Natural killer cell (primary cell): ENCODE measurements around the gene DRC3. TPM values are rescaled to one million over a fixed set of nuclear protein-coding genes. Genes with fewer than 3 reads are reported as not detected.

Source experiments
- ATAC-seq, 3 donors: fragments of 150-1000 bp in 2 of 3; fragments of 200-7000 bp in 1 of 3; cut with Tn5 transposase; 1 replicate in 1 of 3; 2 replicates in 2 of 3; pipeline ENCODE4 v1.10.0; 2021; ENCODE audit warnings: mild to moderate bottlenecking in 2 of 3, moderate library complexity in 2 of 3
- DNase-seq, 2 donors: peaks; one replicate each; pipeline versions ENCODE4 v3.0.0 to v3.0.0-alpha.2; 2013 to 2021; ENCODE audit warnings: mixed read lengths in 1 of 2
- H3K27ac ChIP-seq: one replicate; pipeline ENCODE4 v1.5.1; 2013; ENCODE audit warnings: mild to moderate bottlenecking, low read length
- H3K27me3 ChIP-seq: one replicate; pipeline ENCODE4 v1.6.1; 2013; ENCODE audit warnings: low read length; ENCODE audit not compliant: control insufficient read depth, insufficient read depth
- H3K36me3 ChIP-seq: one replicate; pipeline ENCODE4 v1.6.1; 2013; ENCODE audit warnings: low read length; ENCODE audit not compliant: control insufficient read depth, insufficient read depth
- H3K4me1 ChIP-seq: one replicate; pipeline ENCODE4 v1.6.1; 2013; ENCODE audit warnings: low read length; ENCODE audit not compliant: control insufficient read depth, insufficient read depth
- H3K4me3 ChIP-seq: one replicate; pipeline ENCODE4 v1.5.1; 2013; ENCODE audit warnings: low read length
- H3K9me3 ChIP-seq: one replicate; pipeline ENCODE4 v1.6.1; 2013; ENCODE audit warnings: low read length; ENCODE audit not compliant: control insufficient read depth, insufficient read depth
- H3K27ac Mint-ChIP-seq, 2 donors: one replicate each; pipeline ENCODE4 v1.8.0; 2022; ENCODE audit warnings: mild to moderate bottlenecking in 2 of 2, mixed read lengths in 2 of 2, moderate library complexity in 1 of 2
- H3K27me3 Mint-ChIP-seq, 2 donors: one replicate each; pipeline ENCODE4 v1.8.0; 2022; ENCODE audit warnings: low read depth in 2 of 2, mixed read lengths in 2 of 2
- H3K36me3 Mint-ChIP-seq: one replicate; pipeline ENCODE4 v1.8.0; 2022; ENCODE audit warnings: mixed read lengths
- H3K4me1 Mint-ChIP-seq, 2 donors: one replicate each; pipeline ENCODE4 v1.8.0; 2022; ENCODE audit warnings: mixed read lengths in 2 of 2
- H3K4me3 Mint-ChIP-seq: one replicate; pipeline ENCODE4 v1.8.0; 2022; ENCODE audit warnings: mild to moderate bottlenecking, moderate library complexity, mixed read lengths
- H3K9me3 Mint-ChIP-seq, 2 donors: one replicate each; pipeline ENCODE4 v1.8.0; 2022; ENCODE audit warnings: mixed read lengths in 2 of 2
- CTCF ChIP-seq: fragments of 200-600 bp; IDR thresholded peaks from one replicate; pipeline ENCODE4 v1.8.0; 2022; ENCODE audit warnings: antibody characterized with exemption
- WGBS: methylation state at CpG from one replicate; pipeline ENCODE4 v1.1.7; 2013; ENCODE audit warnings: missing lambda C conversion rate; ENCODE audit not compliant: insufficient coverage; 5-methylcytosine and 5-hydroxymethylcytosine counted together
- intact Hi-C: fragments of 100-400 bp; cut with micrococcal nuclease; formaldehyde crosslinking; loops from one replicate; pipeline ENCODE4 v1.14.2; 2022
- total RNA-seq, 4 donors: library from RNA; stranded (reverse); fragments of 120-200 nt in 1 of 4; gene quantifications; one replicate each; pipeline versions ENCODE4 v1.2.3 to v1.2.4, GENCODE V29; 2013 to 2022

Gene DRC3
- total RNA-seq, 3 donors from 2014 or later (not counting 1 experiment from before 2014, with no cell fraction given) = 0.26 to 0.78 TPM; not detected in 1

DNA sequence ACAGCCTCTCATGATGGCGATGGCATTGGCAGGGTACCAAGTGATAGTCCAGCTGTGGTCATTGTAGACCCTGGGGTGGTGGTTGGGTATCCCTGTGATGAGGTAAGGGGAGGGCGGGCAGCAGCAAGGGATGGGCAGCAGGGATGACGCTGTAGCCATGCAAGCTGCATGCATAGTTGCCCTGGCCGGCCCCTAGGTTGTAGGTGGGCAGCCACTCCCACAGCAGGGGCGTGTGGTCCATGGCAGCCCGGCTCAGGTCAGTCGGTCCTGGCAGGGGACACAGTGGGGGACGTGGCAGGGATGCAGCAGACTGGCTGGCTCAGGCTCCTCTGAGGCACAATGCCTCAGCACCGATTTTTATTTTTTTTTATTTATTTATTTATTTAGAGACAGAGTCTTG is 8.7 kb downstream of the DRC3 start:
- no peaks in the 10 kb centered on the region for H3K36me3 ChIP-seq
- H3K27me3 Mint-ChIP-seq = no peaks in the 10 kb centered on the region
- no peaks in the 10 kb centered on the region for H3K4me1 ChIP-seq
- no peaks in the 10 kb centered on the region for H3K36me3 Mint-ChIP-seq
- DNase-seq = no peak
- no peaks in the 10 kb centered on the region for H3K27me3 ChIP-seq
- 92% methylated on average over 8 of the region's 9 CpGs for WGBS
- no peak for ATAC-seq
- no peak overlapping the region for H3K4me3 ChIP-seq
- no peak overlapping the region for H3K27ac Mint-ChIP-seq
- no peak for TF ChIP-seq CTCF
- no peaks in the 10 kb centered on the region for H3K4me1 Mint-ChIP-seq
- intact Hi-C loops = no loop called here
- H3K9me3 ChIP-seq = no peaks in the 10 kb centered on the region
- no peak overlapping the region for H3K4me3 Mint-ChIP-seq
- no peak overlapping the region for H3K27ac ChIP-seq
- H3K9me3 Mint-ChIP-seq = no peaks in the 10 kb centered on the region

- H3K4me3 ChIP-seq = no peak overlapping the region
- no peak for DNase-seq
- H3K4me3 Mint-ChIP-seq = no peak overlapping the region
- H3K9me3 ChIP-seq = no peaks in the 10 kb centered on the region
- ATAC-seq = no peak
- H3K27me3 ChIP-seq = no peaks in the 10 kb centered on the region
- H3K27me3 Mint-ChIP-seq = no peaks in the 10 kb centered on the region
- no peaks in the 10 kb centered on the region for H3K4me1 Mint-ChIP-seq
- H3K27ac ChIP-seq = no peak overlapping the region
- no peak overlapping the region for H3K27ac Mint-ChIP-seq
- intact Hi-C loops = no loop called here
- WGBS = 91% methylated on average over 8 of the region's 9 CpGs
- H3K9me3 Mint-ChIP-seq = no peaks in the 10 kb centered on the region
- TF ChIP-seq CTCF = no peak
- no peaks in the 10 kb centered on the region for H3K36me3 ChIP-seq
- H3K4me1 ChIP-seq = no peaks in the 10 kb centered on the region
- no peaks in the 10 kb centered on the region for H3K36me3 Mint-ChIP-seq
Measured at GRCh38 chr17:17982801-17983200, 10.1 kb downstream of the DRC3 start.

- 94% methylated on average over 6 of the region's 6 CpGs for WGBS
- ATAC-seq (no peak), DNase-seq (no peak)
- Mint-ChIP-seq H3K36me3 (no peaks in the 10 kb centered on the region), H3K27me3 (no peaks in the 10 kb centered on the region), H3K4me3 (no peak overlapping the region), H3K4me1 (no peaks in the 10 kb centered on the region), H3K27ac (no peak overlapping the region), H3K9me3 (no peaks in the 10 kb centered on the region)
- TF ChIP-seq CTCF = no peak
- intact Hi-C loops = no loop called here
- no peaks in the 10 kb centered on the region for H3K36me3 ChIP-seq
- H3K27ac ChIP-seq = no peak overlapping the region
- H3K4me1 ChIP-seq = no peaks in the 10 kb centered on the region
- no peak overlapping the region for H3K4me3 ChIP-seq
- no peaks in the 10 kb centered on the region for H3K27me3 ChIP-seq
- no peaks in the 10 kb centered on the region for H3K9me3 ChIP-seq
Measured at GRCh38 chr17:17983376-17983775, 10.7 kb downstream of the DRC3 start.

- no peaks in the 10 kb centered on the region for H3K4me1 Mint-ChIP-seq
- intact Hi-C loops = no loop called here
- no peaks in the 10 kb centered on the region for H3K27me3 Mint-ChIP-seq
- Histone ChIP-seq H3K27me3 (no peaks in the 10 kb centered on the region), H3K27ac (no peak overlapping the region), H3K36me3 (no peaks in the 10 kb centered on the region), H3K9me3 (no peaks in the 10 kb centered on the region), H3K4me1 (no peaks in the 10 kb centered on the region), H3K4me3 (no peak overlapping the region)
- no peak for TF ChIP-seq CTCF
- no peaks in the 10 kb centered on the region for H3K9me3 Mint-ChIP-seq
- H3K36me3 Mint-ChIP-seq = no peaks in the 10 kb centered on the region
- H3K4me3 Mint-ChIP-seq = no peak overlapping the region
- no peak for ATAC-seq
- no peak overlapping the region for H3K27ac Mint-ChIP-seq
- no peak for DNase-seq
- 87% methylated on average over 6 of the region's 6 CpGs for WGBS
Measured at GRCh38 chr17:17983776-17984175, 11.1 kb downstream of the DRC3 start.
